ENCODE results near the gene DGLUCY.

GRCh38 chr14:91164676-91165075, 50.8 kb downstream of the DGLUCY start:
- peak in 2 of 3 donors; percentile 48 to 59 for TF ChIP-seq POLR2AphosphoS5 (IDR thresholded peaks at IDR 0.05)
- no peak for TF ChIP-seq CTCF (IDR thresholded peaks at IDR 0.05)
- no peak for TF ChIP-seq POLR2A (IDR thresholded peaks at IDR 0.05)

All from breast epithelium (tissue), 3 donors.